Astrocyte of the cerebellum (primary cell): Measurements from ENCODE around the gene TTLL11.
"Not testable (repeated sequence)": the region's sequence is repeated elsewhere in the genome, so short reads cannot be mapped to it uniquely, and the experiment has no call there.

Experiments used
- DNase-seq: peaks from one replicate; pipeline ENCODE4 v3.0.0-alpha.2; 2011; ENCODE audit warnings: low read depth
- H3K4me3 ChIP-seq: 2 replicates; pipeline ENCODE4 v1.5.1; 2011; ENCODE audit warnings: mild to moderate bottlenecking, low read depth, low read length, moderate library complexity
- CTCF ChIP-seq: IDR thresholded peaks from 2 replicates; pipeline ENCODE4 v1.5.1; 2012; ENCODE audit warnings: low read length, low read depth, moderate library complexity, mild to moderate bottlenecking; ENCODE audit errors: missing control alignments
- in situ Hi-C: cut with HindIII; loops from 2 replicates; pipeline ENCODE4 v1.10.0; 2017; ENCODE audit warnings: low sequenced_read_pairs

TTLL11 gene

GRCh38 chr9:122071715-122072114 lies 21.4 kb downstream of the TTLL11 start:
- no peak for DNase-seq
- H3K4me3 ChIP-seq, result no peak overlapping the region
- TF ChIP-seq CTCF, result no peak
- in situ Hi-C loops, result no loop called here

GRCh38 chr9:122070728-122071515 lies 22.2 kb downstream of the TTLL11 start:
- in situ Hi-C loops, result no loop called here
- DNase-seq, result no peak
- no peak overlapping the region for H3K4me3 ChIP-seq
- TF ChIP-seq CTCF, result no peak

- DNase-seq, in situ Hi-C loops, H3K4me3 ChIP-seq: not testable (repeated sequence)
Observed at GRCh38 chr9:122066680-122067079, 26.4 kb downstream of the TTLL11 start.

GRCh38 chr9:122065923-122066629 lies 27.0 kb downstream of the TTLL11 start:
- TF ChIP-seq CTCF, result no peak
- in situ Hi-C loops, result no loop called here
- H3K4me3 ChIP-seq, result no peak overlapping the region
- DNase-seq, result no peak

- TF ChIP-seq CTCF, result no peak
- no peak for DNase-seq
- in situ Hi-C loops, result no loop called here
- H3K4me3 ChIP-seq, result no peak overlapping the region
Observed at GRCh38 chr9:122060481-122060880, 32.6 kb downstream of the TTLL11 start.

GRCh38 chr9:122059955-122060324 lies 33.2 kb downstream of the TTLL11 start:
- no peak for TF ChIP-seq CTCF
- in situ Hi-C loops, result no loop called here
- DNase-seq, result no peak
- H3K4me3 ChIP-seq, result no peak overlapping the region
